ENCODE measurements around the gene MAST4.

The MAST4 gene

GRCh38 chr5:67146574-67146973, 550.4 kb downstream of the MAST4 start:
- Histone ChIP-seq H3K4me1 (no peaks in the 10 kb centered on the region), H3K36me3 (no peaks in the 10 kb centered on the region)
- DNase-seq = no peak

GRCh38 chr5:67146981-67147380, 550.8 kb downstream of the MAST4 start:
- no peaks in the 10 kb centered on the region for H3K9me3 ChIP-seq
- no peak for TF ChIP-seq CTCF (IDR thresholded peaks at IDR 0.05; ENCODE audit: low read depth, low read length)
- no peaks in the 10 kb centered on the region for H3K27me3 ChIP-seq
- DNase-seq = no peak
- no peaks in the 10 kb centered on the region for H3K36me3 ChIP-seq
- H3K4me3 ChIP-seq (ENCODE audit: low read depth, low read length) = no peak overlapping the region
- no peaks in the 10 kb centered on the region for H3K4me1 ChIP-seq

More at GRCh38 chr5:67146574-67146973, 550.4 kb downstream of the MAST4 start:
- no peak overlapping the region for H3K4me3 ChIP-seq (ENCODE audit: low read depth, low read length)
- TF ChIP-seq CTCF (IDR thresholded peaks at IDR 0.05; ENCODE audit: low read depth, low read length) = no peak
- H3K9me3 ChIP-seq = no peaks in the 10 kb centered on the region
- H3K27me3 ChIP-seq = no peaks in the 10 kb centered on the region

- H3K4me3 ChIP-seq (ENCODE audit: low read depth, low read length) = no peak overlapping the region
- no peaks in the 10 kb centered on the region for H3K4me1 ChIP-seq
- no peak for DNase-seq
- TF ChIP-seq CTCF (IDR thresholded peaks at IDR 0.05; ENCODE audit: low read depth, low read length) = no peak
- H3K9me3 ChIP-seq = no peaks in the 10 kb centered on the region
- H3K27me3 ChIP-seq = no peaks in the 10 kb centered on the region
- no peaks in the 10 kb centered on the region for H3K36me3 ChIP-seq
Measured at GRCh38 chr5:67147760-67148159, 551.6 kb downstream of the MAST4 start.

- TF ChIP-seq CTCF (IDR thresholded peaks at IDR 0.05; ENCODE audit: low read depth, low read length) = no peak
Measured at GRCh38 chr5:67149057-67149950, 553.1 kb downstream of the MAST4 start.

GRCh38 chr5:67149951-67150523, 553.8 kb downstream of the MAST4 start:
- no peaks in the 10 kb centered on the region for H3K4me1 ChIP-seq
- no peak overlapping the region for H3K4me3 ChIP-seq (ENCODE audit: low read depth, low read length)
- H3K27me3 ChIP-seq = no peaks in the 10 kb centered on the region
- TF ChIP-seq CTCF (IDR thresholded peaks at IDR 0.05; ENCODE audit: low read depth, low read length) = peak; percentile 85
- DNase-seq = no peak
- H3K9me3 ChIP-seq = no peaks in the 10 kb centered on the region
- no peaks in the 10 kb centered on the region for H3K36me3 ChIP-seq

More at GRCh38 chr5:67149057-67149950, 553.1 kb downstream of the MAST4 start:
- H3K27me3 ChIP-seq = no peaks in the 10 kb centered on the region
- DNase-seq = no peak
- no peak overlapping the region for H3K4me3 ChIP-seq (ENCODE audit: low read depth, low read length)
- H3K9me3 ChIP-seq = no peaks in the 10 kb centered on the region
- H3K4me1 ChIP-seq = no peaks in the 10 kb centered on the region
- no peaks in the 10 kb centered on the region for H3K36me3 ChIP-seq

- DNase-seq = no peak
- no peaks in the 10 kb centered on the region for H3K27me3 ChIP-seq
- no peak for TF ChIP-seq CTCF (IDR thresholded peaks at IDR 0.05; ENCODE audit: low read depth, low read length)
- no peaks in the 10 kb centered on the region for H3K36me3 ChIP-seq
- no peak overlapping the region for H3K4me3 ChIP-seq (ENCODE audit: low read depth, low read length)
- no peaks in the 10 kb centered on the region for H3K9me3 ChIP-seq
- H3K4me1 ChIP-seq = peaks cover 3% of the 10 kb centered on the region
Measured at GRCh38 chr5:67152400-67152799, 556.2 kb downstream of the MAST4 start.

Data from BE2C (cell line).